ENCODE results near the gene IFITM10.

The IFITM10 gene

DNA sequence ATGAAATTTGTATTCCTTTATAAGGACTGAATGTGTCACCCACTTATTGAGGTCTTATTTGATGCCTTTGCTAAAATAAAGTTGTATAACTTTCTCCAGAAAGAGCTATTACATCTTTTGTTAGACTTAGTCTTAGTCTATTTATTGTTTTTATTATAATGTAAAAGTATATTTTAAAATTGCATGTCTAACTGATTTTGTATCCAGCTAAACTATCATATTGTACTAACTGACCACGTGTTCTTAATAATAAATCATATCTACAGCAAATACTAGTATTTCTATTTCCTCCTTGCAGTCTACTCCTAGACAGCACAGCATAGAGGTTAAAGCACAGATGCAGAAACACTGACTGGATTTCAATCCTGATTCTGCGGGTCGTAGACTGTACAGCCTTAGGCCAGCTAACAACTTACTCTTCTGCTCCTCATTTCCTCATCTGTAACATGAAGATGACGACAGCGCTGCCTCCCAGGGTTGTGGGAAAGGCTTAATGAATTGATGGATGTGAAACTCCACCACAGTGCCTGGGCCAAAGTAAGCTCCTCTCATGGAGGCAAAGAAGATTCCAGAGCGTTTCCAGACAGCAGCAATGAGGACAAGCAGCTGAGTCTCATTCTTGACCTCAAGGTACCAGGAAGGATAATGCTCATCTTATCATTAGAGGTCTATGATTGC lies 13.2 kb downstream of the IFITM10 start:
- no peak overlapping the region for H3K4me2 ChIP-seq
- H3K79me2 ChIP-seq (ENCODE audit: insufficient read depth, low read depth) = no peaks in the 10 kb centered on the region
- no peak overlapping the region for H3K9ac ChIP-seq
- no peaks in the 10 kb centered on the region for H3K36me3 ChIP-seq (ENCODE audit: insufficient read depth)
- no peak overlapping the region for H3K27ac ChIP-seq
- H2AFZ ChIP-seq (ENCODE audit: low read depth) = no peak overlapping the region
- H3K27me3 ChIP-seq (ENCODE audit: insufficient read depth, low read depth) = peaks cover 82% of the 10 kb centered on the region
- no peaks in the 10 kb centered on the region for H4K20me1 ChIP-seq (ENCODE audit: insufficient read depth)
- H3K4me1 ChIP-seq (ENCODE audit: low read depth, poor library complexity, severe bottlenecking) = no peaks in the 10 kb centered on the region
- H3K4me3 ChIP-seq (IDR thresholded peaks at IDR 0.05; ENCODE audit: insufficient read depth, low read depth, low read length) = no peak overlapping the region
- TF ChIP-seq, protein P1, sequence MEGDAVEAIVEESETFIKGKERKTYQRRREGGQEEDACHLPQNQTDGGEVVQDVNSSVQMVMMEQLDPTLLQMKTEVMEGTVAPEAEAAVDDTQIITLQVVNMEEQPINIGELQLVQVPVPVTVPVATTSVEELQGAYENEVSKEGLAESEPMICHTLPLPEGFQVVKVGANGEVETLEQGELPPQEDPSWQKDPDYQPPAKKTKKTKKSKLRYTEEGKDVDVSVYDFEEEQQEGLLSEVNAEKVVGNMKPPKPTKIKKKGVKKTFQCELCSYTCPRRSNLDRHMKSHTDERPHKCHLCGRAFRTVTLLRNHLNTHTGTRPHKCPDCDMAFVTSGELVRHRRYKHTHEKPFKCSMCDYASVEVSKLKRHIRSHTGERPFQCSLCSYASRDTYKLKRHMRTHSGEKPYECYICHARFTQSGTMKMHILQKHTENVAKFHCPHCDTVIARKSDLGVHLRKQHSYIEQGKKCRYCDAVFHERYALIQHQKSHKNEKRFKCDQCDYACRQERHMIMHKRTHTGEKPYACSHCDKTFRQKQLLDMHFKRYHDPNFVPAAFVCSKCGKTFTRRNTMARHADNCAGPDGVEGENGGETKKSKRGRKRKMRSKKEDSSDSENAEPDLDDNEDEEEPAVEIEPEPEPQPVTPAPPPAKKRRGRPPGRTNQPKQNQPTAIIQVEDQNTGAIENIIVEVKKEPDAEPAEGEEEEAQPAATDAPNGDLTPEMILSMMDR (conservative IDR thresholded peaks at IDR 0.05; ENCODE audit: low read depth, low read length) = no peak

DNA sequence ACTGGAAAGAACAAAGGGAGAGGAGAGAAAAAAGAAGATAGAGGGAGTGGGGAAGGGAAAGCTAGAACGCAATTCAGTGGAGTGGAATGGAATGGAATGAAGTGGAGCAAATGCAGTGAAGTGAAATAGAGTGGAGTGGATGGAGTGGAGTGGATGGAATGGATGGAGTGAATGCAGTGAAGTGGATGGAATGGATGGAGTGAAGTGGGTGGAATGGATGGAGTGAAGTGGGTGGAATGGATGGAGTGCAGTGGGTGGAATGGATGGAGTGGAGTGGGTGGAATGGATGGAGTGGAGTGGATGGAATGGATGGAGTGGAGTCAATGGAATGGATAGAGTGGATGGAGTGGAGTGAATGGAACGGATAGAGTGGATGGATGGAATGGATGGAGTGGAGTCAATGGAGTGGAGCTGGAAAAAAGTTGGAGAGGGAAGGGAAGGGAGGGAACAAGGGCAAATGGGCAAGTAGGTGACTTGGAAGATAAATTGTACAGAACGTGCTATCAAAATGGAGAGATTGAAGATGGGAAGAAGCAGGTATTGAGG lies 13.9 kb downstream of the IFITM10 start:
- TF ChIP-seq, protein P1 (conservative IDR thresholded peaks at IDR 0.05; ENCODE audit: low read depth, low read length) = no peak
- no peaks in the 10 kb centered on the region for H3K4me1 ChIP-seq (ENCODE audit: low read depth, poor library complexity, severe bottlenecking)
- H3K36me3 ChIP-seq (ENCODE audit: insufficient read depth) = no peaks in the 10 kb centered on the region
- no peaks in the 10 kb centered on the region for H3K79me2 ChIP-seq (ENCODE audit: insufficient read depth, low read depth)
- H2AFZ ChIP-seq (ENCODE audit: low read depth) = no peak overlapping the region
- H4K20me1 ChIP-seq (ENCODE audit: insufficient read depth) = no peaks in the 10 kb centered on the region
- H3K9ac ChIP-seq = no peak overlapping the region
- H3K4me2 ChIP-seq = no peak overlapping the region
- no peak overlapping the region for H3K4me3 ChIP-seq (IDR thresholded peaks at IDR 0.05; ENCODE audit: insufficient read depth, low read depth, low read length)
- H3K27me3 ChIP-seq (ENCODE audit: insufficient read depth, low read depth) = peaks cover 79% of the 10 kb centered on the region
- no peak overlapping the region for H3K27ac ChIP-seq

DNA sequence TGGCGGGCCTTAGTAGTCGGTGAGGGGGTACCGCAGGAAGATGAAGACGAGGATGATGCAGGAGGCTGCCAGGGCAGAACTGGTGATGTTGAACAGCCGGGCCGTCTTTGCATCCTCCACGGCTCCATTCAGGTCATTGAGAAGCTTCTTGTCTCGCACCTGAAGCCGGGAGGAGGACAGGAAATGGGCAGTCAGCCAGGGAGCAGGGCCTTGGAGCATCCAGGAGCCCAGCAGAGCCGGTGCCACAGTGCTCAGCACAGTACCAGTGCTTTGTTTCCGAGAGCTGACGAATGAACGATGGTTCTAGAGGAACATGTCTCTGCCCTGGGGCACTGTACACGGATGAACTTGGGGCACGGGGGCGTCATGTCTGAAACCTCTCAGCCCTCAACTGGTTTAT lies 15.1 kb downstream of the IFITM10 start:
- H3K9ac ChIP-seq = no peak overlapping the region
- H3K27ac ChIP-seq = no peak overlapping the region
- no peaks in the 10 kb centered on the region for H3K36me3 ChIP-seq (ENCODE audit: insufficient read depth)
- H3K4me3 ChIP-seq (IDR thresholded peaks at IDR 0.05; ENCODE audit: insufficient read depth, low read depth, low read length) = no peak overlapping the region
- no peak overlapping the region for H3K4me2 ChIP-seq
- no peaks in the 10 kb centered on the region for H3K79me2 ChIP-seq (ENCODE audit: insufficient read depth, low read depth)
- peaks cover 70% of the 10 kb centered on the region for H3K27me3 ChIP-seq (ENCODE audit: insufficient read depth, low read depth)
- TF ChIP-seq, protein P1 (conservative IDR thresholded peaks at IDR 0.05; ENCODE audit: low read depth, low read length) = no peak
- H4K20me1 ChIP-seq (ENCODE audit: insufficient read depth) = no peaks in the 10 kb centered on the region
- H3K4me1 ChIP-seq (ENCODE audit: low read depth, poor library complexity, severe bottlenecking) = no peaks in the 10 kb centered on the region
- no peak overlapping the region for H2AFZ ChIP-seq (ENCODE audit: low read depth)

DNA sequence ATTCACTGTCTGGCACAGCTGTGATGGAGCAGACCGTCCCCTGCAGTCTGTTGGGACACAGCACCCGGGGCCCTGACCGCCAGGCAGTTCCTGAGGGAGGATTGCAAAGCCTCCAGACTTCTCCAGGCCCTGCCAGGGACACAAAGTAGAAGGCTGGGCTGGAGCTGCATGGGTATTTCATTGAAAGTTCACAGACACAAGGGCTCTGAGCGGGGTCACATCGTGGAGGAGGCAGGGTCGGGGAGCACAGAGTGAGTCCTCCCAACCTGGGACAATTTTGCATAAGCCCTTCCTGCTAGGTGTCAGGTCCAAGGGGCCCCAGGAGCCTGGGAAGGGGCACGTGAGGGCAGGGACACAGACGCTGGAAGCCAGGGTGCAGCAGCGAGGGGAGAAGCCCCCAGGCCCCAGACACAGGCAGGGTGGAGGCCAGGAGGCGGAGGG lies 15.7 kb downstream of the IFITM10 start:
- no peak overlapping the region for H3K9ac ChIP-seq
- H3K79me2 ChIP-seq (ENCODE audit: insufficient read depth, low read depth) = no peaks in the 10 kb centered on the region
- H3K27ac ChIP-seq = no peak overlapping the region
- no peak overlapping the region for H3K4me3 ChIP-seq (IDR thresholded peaks at IDR 0.05; ENCODE audit: insufficient read depth, low read depth, low read length)
- no peak overlapping the region for H3K4me2 ChIP-seq
- no peak overlapping the region for H2AFZ ChIP-seq (ENCODE audit: low read depth)
- no peaks in the 10 kb centered on the region for H4K20me1 ChIP-seq (ENCODE audit: insufficient read depth)
- H3K4me1 ChIP-seq (ENCODE audit: low read depth, poor library complexity, severe bottlenecking) = no peaks in the 10 kb centered on the region
- peaks cover 72% of the 10 kb centered on the region for H3K27me3 ChIP-seq (ENCODE audit: insufficient read depth, low read depth)
- TF ChIP-seq, protein P1 (conservative IDR thresholded peaks at IDR 0.05; ENCODE audit: low read depth, low read length) = no peak
- no peaks in the 10 kb centered on the region for H3K36me3 ChIP-seq (ENCODE audit: insufficient read depth)
